GM19043 (cell line): ENCODE results near the gene TMEM87A.

Experiments used
- ATAC-seq: cut with Tn5 transposase; IDR thresholded peaks from one replicate; pipeline ENCODE4 v1.9.1; 2021; ENCODE audit warnings: low read depth; ENCODE audit not compliant: unreplicated experiment

The TMEM87A gene

DNA sequence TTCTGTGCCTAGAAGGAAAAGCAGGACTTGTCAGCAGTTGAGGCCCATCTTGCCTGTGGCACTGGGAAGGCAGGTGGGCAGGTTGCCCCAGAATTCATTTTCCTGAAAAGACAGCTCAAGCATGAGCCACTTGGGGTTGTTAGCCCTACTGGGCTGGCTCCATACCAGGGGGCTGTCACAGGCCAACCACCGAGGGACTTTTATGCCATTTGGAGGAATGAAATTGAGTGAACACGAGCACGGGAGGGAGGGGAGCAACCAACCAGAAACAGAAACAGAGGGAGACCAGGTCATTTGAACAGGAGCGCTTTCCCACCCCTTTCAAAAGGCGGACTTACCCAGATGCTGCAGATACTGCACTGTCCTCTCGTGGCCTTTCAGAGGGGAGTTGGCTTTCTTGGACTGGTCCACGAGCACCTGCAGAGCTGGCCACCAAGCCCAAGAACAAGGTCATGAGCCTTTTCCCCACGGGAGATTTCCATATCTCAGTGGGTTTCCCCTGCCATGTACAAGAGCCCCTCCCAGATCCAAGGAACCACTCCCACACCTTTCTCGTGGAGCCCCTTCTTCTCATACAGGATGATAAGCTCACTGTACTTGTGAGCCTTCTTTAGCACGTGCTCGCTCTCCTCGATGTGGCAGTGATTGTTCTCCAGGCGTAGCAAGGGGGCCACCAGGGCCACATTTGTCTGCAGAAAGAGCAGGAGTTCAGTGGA lies 106.8 kb downstream of the TMEM87A start:
- no peak for ATAC-seq

DNA sequence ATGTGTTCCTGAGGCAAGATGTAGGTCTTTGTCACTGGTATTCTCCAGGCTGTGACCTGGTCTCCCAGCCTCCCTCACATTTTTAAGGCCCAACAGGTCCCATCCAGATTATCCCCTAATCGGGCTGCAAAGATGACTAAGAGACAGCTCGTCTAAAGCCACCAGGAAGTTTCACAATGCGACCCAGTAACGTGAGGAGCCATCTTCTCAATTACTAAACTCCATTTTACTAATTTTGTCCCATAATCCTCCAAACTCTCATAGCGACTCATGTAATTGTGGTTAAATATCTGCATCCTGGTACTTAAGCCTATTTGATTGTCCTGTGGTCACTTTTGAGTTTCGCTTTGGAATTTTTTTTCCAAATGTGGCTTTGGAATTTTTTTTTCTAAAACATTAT lies 108.1 kb downstream of the TMEM87A start:
- ATAC-seq: no peak

DNA sequence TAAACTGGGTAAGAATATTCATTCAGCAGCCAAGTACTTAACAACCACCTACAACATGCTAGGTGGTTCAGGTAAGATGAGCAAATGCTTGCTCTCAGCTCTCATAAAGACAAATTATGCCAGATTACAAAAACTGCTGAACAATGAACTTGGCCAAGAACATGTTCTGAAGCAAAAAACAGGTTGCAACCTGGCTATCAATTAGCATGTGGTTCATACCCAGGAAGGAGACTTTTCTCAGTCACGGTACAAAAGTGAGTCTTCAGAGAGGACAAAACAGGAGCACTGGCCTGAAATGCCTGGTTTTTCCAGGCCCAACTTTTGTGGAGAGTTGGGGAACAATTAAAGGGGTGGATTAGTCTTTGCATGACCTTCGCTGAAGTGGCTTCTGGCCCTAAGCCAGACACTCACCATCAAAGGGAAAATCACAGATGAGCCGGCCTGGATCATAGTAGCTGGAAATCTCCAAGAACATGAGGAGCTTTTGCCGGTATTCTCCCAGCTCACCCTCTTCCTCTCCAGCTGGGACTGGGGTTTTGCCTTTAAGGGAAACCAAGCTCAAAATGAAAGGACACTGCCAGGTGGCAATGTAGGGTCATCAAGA lies 109.2 kb downstream of the TMEM87A start:
- no peak for ATAC-seq

DNA sequence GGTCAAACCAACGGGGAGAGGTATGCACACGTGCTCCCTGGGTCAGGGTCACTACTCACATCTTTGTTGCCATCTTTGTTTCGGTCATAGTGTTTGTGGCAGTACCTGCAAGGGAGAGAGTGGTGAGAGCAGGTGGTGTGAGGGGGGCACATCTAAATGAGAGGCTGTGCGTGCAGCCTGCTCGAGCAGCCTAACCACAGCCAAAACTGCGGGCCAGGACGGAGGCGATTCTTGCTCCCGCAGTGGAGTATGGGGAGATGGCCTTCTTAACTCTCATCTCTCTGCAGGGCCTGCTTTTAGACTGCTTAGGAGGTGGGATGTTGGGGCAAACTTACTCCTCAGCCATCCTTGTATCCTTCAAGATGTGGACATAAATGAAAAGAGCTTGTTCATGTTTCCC lies 109.9 kb downstream of the TMEM87A start:
- no peak for ATAC-seq
